LHCN-M2 (cell line): Measurements from ENCODE around the gene FANCE. TPM values are rescaled to one million over a fixed set of nuclear protein-coding genes. Genes with fewer than 3 reads are reported as not detected.

Experiments used
- DNase-seq: peaks from one replicate; pipeline ENCODE4 v3.0.0-alpha.2; 2012; ENCODE audit warnings: low read depth
- total RNA-seq: library from RNA; depleted of rRNA; stranded (reverse); fragments of >200 nt; gene quantifications from 2 replicates; pipeline ENCODE4 v1.2.3, GENCODE V29; 2014

Gene FANCE
- total RNA-seq, 1 experiment from 2014 or later, result 12.8 TPM

- DNase-seq, result peak; percentile 96
Observed at GRCh38 chr6:35468181-35468979, 16.2 kb downstream of the FANCE start, which contains the start of gene RPL10A. Gene RPL10A (plus strand): TSS chr6:35468401. CDS start chr6:35468435, 34 bp downstream.

GRCh38 chr6:35468980-35469750 lies 17.0 kb downstream of the FANCE start:
- DNase-seq, result no peak

GRCh38 chr6:35469751-35470662 lies 17.9 kb downstream of the FANCE start:
- DNase-seq, result no peak

- DNase-seq, result no peak
Observed at GRCh38 chr6:35470663-35471120, 18.6 kb downstream of the FANCE start.

- no peak for DNase-seq
Observed at GRCh38 chr6:35471836-35472345, 19.8 kb downstream of the FANCE start.

GRCh38 chr6:35473075-35473849 lies 21.1 kb downstream of the FANCE start:
- no peak for DNase-seq

GRCh38 chr6:35473850-35474130 lies 21.7 kb downstream of the FANCE start:
- no peak for DNase-seq

- no peak for DNase-seq
Observed at GRCh38 chr6:35474131-35474941, 22.2 kb downstream of the FANCE start.

- DNase-seq, result no peak
Observed at GRCh38 chr6:35474942-35475570, 22.9 kb downstream of the FANCE start.

GRCh38 chr6:35475573-35475972 lies 23.4 kb downstream of the FANCE start:
- DNase-seq, result no peak

- DNase-seq, result no peak
Observed at GRCh38 chr6:35476004-35476403, 23.9 kb downstream of the FANCE start.

GRCh38 chr6:35477028-35477427 lies 24.9 kb downstream of the FANCE start:
- no peak for DNase-seq

GRCh38 chr6:35477551-35478179 lies 25.5 kb downstream of the FANCE start:
- DNase-seq, result no peak

GRCh38 chr6:35478259-35478658 lies 26.1 kb downstream of the FANCE start:
- no peak for DNase-seq

GRCh38 chr6:35480176-35480575 lies 28.0 kb downstream of the FANCE start:
- no peak for DNase-seq

- no peak for DNase-seq
Observed at GRCh38 chr6:35481226-35481625, 29.1 kb downstream of the FANCE start.

GRCh38 chr6:35483062-35483461 lies 30.9 kb downstream of the FANCE start:
- DNase-seq, result no peak

- DNase-seq, result no peak
Observed at GRCh38 chr6:35483490-35483889, 31.4 kb downstream of the FANCE start.
